ENCODE measurements around the gene OPA3.

DNA sequence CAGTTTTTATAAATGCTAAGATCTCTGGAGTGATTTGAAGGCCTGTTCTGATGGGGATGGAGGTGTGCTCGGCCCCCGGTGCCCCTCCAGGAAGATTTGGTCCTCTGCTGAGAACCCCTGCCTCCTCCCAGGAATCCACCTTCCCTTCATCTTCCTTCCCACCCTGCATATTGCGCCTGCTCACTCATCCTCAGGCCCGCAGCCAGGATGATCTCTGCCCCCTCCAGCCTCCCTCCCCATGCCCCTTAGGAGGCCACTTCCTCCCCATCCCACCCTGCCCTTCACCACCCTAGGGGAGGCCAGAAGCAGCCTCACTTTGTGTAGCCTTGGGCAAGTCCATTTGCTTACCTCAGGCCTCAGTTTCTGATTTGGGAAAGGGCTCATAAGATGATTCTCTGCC is 57.6 kb downstream of the OPA3 start:
- TF ChIP-seq, protein P1, sequence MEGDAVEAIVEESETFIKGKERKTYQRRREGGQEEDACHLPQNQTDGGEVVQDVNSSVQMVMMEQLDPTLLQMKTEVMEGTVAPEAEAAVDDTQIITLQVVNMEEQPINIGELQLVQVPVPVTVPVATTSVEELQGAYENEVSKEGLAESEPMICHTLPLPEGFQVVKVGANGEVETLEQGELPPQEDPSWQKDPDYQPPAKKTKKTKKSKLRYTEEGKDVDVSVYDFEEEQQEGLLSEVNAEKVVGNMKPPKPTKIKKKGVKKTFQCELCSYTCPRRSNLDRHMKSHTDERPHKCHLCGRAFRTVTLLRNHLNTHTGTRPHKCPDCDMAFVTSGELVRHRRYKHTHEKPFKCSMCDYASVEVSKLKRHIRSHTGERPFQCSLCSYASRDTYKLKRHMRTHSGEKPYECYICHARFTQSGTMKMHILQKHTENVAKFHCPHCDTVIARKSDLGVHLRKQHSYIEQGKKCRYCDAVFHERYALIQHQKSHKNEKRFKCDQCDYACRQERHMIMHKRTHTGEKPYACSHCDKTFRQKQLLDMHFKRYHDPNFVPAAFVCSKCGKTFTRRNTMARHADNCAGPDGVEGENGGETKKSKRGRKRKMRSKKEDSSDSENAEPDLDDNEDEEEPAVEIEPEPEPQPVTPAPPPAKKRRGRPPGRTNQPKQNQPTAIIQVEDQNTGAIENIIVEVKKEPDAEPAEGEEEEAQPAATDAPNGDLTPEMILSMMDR (IDR thresholded peaks at IDR 0.05) = no peak
- TF ChIP-seq EZH2 (IDR thresholded peaks at IDR 0.05; ENCODE audit: borderline replicate concordance, insufficient read depth, low read depth, low read length, poor library complexity, severe bottlenecking) = no peak

Measured in B cell (primary cell).